ENCODE results near the gene TTC9B.
"Not testable (repeated sequence)": the region's sequence is repeated elsewhere in the genome, so short reads cannot be mapped to it uniquely, and the experiment has no call there.

Gene TTC9B

GRCh38 chr19:40178756-40179155 is 39.4 kb downstream of the TTC9B start:
- TF ChIP-seq MAX (IDR thresholded peaks at IDR 0.05; ENCODE audit: low read depth, low read length) (no peak), MYC (IDR thresholded peaks at IDR 0.05; ENCODE audit: low read depth, low read length) (no peak), POLR2A (IDR thresholded peaks at IDR 0.05; ENCODE audit: extremely low read depth, insufficient read length) (no peak), CTCF (IDR thresholded peaks at IDR 0.05; ENCODE audit: low read depth, low read length) (no peak)
- H3K4me3 ChIP-seq (ENCODE audit: low read depth, low read length), result no peak overlapping the region
- no peak for DNase-seq (ENCODE audit: low read depth)

DNA sequence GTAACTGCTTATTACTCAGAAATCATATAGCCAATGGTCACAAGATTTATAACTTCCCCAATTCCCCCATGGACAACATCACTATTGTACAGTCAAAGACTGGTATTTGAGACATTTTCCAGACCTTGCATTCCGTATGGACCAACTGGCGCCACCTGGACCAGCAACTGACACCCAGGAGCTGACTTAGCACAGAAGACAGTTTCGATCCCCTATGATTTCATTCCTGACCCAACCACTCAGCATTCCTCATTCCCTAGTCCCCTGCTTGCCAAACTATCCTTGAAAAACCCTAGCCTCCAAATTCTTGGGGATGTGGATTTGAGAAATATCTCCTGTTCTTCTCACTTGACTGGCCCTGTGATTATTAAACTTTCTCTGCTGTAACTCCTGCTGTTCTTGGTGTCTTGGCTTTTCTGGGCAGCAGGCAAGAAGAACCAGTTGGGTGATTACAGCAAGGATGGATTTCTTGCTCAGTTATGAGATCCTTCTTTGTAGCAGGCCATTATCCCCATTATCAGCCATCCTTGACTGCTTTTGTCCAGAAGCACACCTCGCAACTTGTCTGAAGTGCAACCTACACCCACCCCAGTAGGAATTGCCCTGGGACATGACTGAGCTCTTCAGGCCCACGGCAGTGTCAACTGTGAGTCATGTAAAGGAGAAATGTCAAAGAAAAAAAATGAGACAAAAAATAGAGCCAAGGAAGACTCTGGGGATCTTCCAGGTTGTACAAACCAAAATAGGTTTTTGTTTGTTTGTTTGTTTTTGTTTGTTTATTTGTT is 40.7 kb downstream of the TTC9B start:
- DNase-seq (ENCODE audit: low read depth), result no peak
- TF ChIP-seq CTCF (IDR thresholded peaks at IDR 0.05; ENCODE audit: low read depth, low read length), result no peak
- TF ChIP-seq MAX (IDR thresholded peaks at IDR 0.05; ENCODE audit: low read depth, low read length), result no peak
- TF ChIP-seq MYC (IDR thresholded peaks at IDR 0.05; ENCODE audit: low read depth, low read length), result no peak
- no peak for TF ChIP-seq POLR2A (IDR thresholded peaks at IDR 0.05; ENCODE audit: extremely low read depth, insufficient read length)
- no peak overlapping the region for H3K4me3 ChIP-seq (ENCODE audit: low read depth, low read length)

GRCh38 chr19:40175820-40176219 is 42.4 kb downstream of the TTC9B start:
- H3K4me3 ChIP-seq (ENCODE audit: low read depth, low read length), result no peak overlapping the region
- TF ChIP-seq CTCF (IDR thresholded peaks at IDR 0.05; ENCODE audit: low read depth, low read length) (no peak), MYC (IDR thresholded peaks at IDR 0.05; ENCODE audit: low read depth, low read length) (no peak)
- no peak for DNase-seq (ENCODE audit: low read depth)

GRCh38 chr19:40174092-40174491 is 44.1 kb downstream of the TTC9B start:
- DNase-seq (ENCODE audit: low read depth), result no peak
- no peak overlapping the region for H3K4me3 ChIP-seq (ENCODE audit: low read depth, low read length)
- no peak for TF ChIP-seq POLR2A (IDR thresholded peaks at IDR 0.05; ENCODE audit: extremely low read depth, insufficient read length)
- TF ChIP-seq MAX (IDR thresholded peaks at IDR 0.05; ENCODE audit: low read depth, low read length), result no peak
- TF ChIP-seq CTCF (IDR thresholded peaks at IDR 0.05; ENCODE audit: low read depth, low read length), result no peak
- no peak for TF ChIP-seq MYC (IDR thresholded peaks at IDR 0.05; ENCODE audit: low read depth, low read length)

GRCh38 chr19:40171293-40171692 is 46.9 kb downstream of the TTC9B start:
- H3K4me3 ChIP-seq (ENCODE audit: low read depth, low read length); DNase-seq (ENCODE audit: low read depth): not testable (repeated sequence)

- H3K4me3 ChIP-seq (ENCODE audit: low read depth, low read length); DNase-seq (ENCODE audit: low read depth): not testable (repeated sequence)
These were observed 47.7 kb downstream of the TTC9B start for GRCh38 chr19:40170303-40170989.

GRCh38 chr19:40169482-40170302 is 48.5 kb downstream of the TTC9B start:
- H3K4me3 ChIP-seq (ENCODE audit: low read depth, low read length); DNase-seq (ENCODE audit: low read depth): not testable (repeated sequence)
